OCI-LY7 (cell line): ENCODE results near the gene LRRC4C. TPM values are rescaled to one million over a fixed set of nuclear protein-coding genes. Genes with fewer than 3 reads are reported as not detected.

Experiments
- BruUV-seq: library from RNA; stranded (reverse); fragments of 400-500 nt; replicated peaks from 2 replicates; lab custom pipeline; 2021; lab: Mats Ljungman, UMichigan
- CTCF ChIA-PET: fragments of 300-600 bp; sonication (Branson Sonifier 250); formaldehyde crosslinking; loops from one replicate; lab custom pipeline; 2022; ENCODE audit warnings: antibody characterized with exemption; ENCODE audit not compliant: unreplicated experiment; lab: Charles Lee
- POLR2A ChIA-PET: fragments of 300-600 bp; sonication (Branson Sonifier 250); formaldehyde crosslinking; loops from one replicate; lab custom pipeline; 2022; ENCODE audit warnings: antibody characterized with exemption; lab: Charles Lee
- DNase-seq: peaks from one replicate; pipeline ENCODE4 v3.0.0-alpha.2; 2015; ENCODE audit warnings: low spot score
- H2AFZ ChIP-seq: fragments of 200-600 bp; sonication (generic), shearing (Covaris generic); 2 replicates; pipeline ENCODE4 v1.6.1; 2014; ENCODE audit warnings: mild to moderate bottlenecking, antibody characterized with exemption, low read length, moderate library complexity
- H3K27ac ChIP-seq: fragments of 200-600 bp; sonication (generic); 2 replicates; pipeline ENCODE4 v1.5.1; 2014; ENCODE audit warnings: mixed run types, low read depth, mild to moderate bottlenecking, moderate library complexity, low read length, inconsistent platforms; ENCODE audit not compliant: poor library complexity, severe bottlenecking
- H3K36me3 ChIP-seq: fragments of 200-600 bp; sonication (generic); 2 replicates; pipeline ENCODE4 v1.6.1; 2014; ENCODE audit warnings: mild to moderate bottlenecking, antibody characterized with exemption, low read length, moderate library complexity, mixed read lengths; ENCODE audit not compliant: insufficient read depth
- H3K4me1 ChIP-seq: fragments of 200-600 bp; sonication (generic); 2 replicates; pipeline ENCODE4 v1.5.1; 2014; ENCODE audit warnings: mild to moderate bottlenecking, low read length; ENCODE audit not compliant: insufficient read depth, poor library complexity, severe bottlenecking
- H3K4me2 ChIP-seq: fragments of 200-600 bp; sonication (generic); 2 replicates; pipeline ENCODE4 v1.6.1; 2014; ENCODE audit warnings: mild to moderate bottlenecking, low read length
- H3K4me3 ChIP-seq: fragments of 200-600 bp; sonication (generic); 2 replicates; pipeline ENCODE4 v1.5.1; 2014; ENCODE audit warnings: mild to moderate bottlenecking, low read depth, low read length; ENCODE audit not compliant: poor library complexity, severe bottlenecking
- H3K79me2 ChIP-seq: fragments of 200-600 bp; sonication (generic); 2 replicates; pipeline ENCODE4 v1.6.1; 2016; ENCODE audit warnings: low read depth, mild to moderate bottlenecking, low read length, moderate library complexity, mixed read lengths; ENCODE audit not compliant: insufficient read depth
- H3K9me2 ChIP-seq: fragments of 200-600 bp; sonication (generic); 2 replicates; pipeline ENCODE4 v1.6.1; 2016; ENCODE audit warnings: mild to moderate bottlenecking, low read length, mixed read lengths; ENCODE audit not compliant: insufficient read depth
- H3K9me3 ChIP-seq: fragments of 200-600 bp; sonication (generic); 2 replicates; pipeline ENCODE4 v1.6.1; 2014; ENCODE audit warnings: mild to moderate bottlenecking, mixed run types, low read length, mixed read lengths
- H4K20me1 ChIP-seq: fragments of 200-600 bp; sonication (generic); 2 replicates; pipeline ENCODE4 v1.6.1; 2014; ENCODE audit warnings: mild to moderate bottlenecking, antibody characterized with exemption, low read length, moderate library complexity, mixed read lengths; ENCODE audit not compliant: insufficient read depth
- CTCF ChIP-seq: fragments of 200-600 bp; sonication (generic); conservative IDR thresholded peaks from 2 replicates; pipeline ENCODE4 v1.5.1; 2014; ENCODE audit warnings: mild to moderate bottlenecking, antibody characterized with exemption, low read length, moderate library complexity, mixed read lengths
- EZH2phosphoT487 ChIP-seq: fragments of 200-600 bp; sonication (generic); IDR thresholded peaks from 2 replicates; pipeline ENCODE4 v1.6.1; 2018; ENCODE audit warnings: low read depth, borderline replicate concordance, mild to moderate bottlenecking, mixed run types, antibody characterized with exemption, low read length, moderate library complexity, mixed read lengths
- intact Hi-C: fragments of 100-400 bp; cut with micrococcal nuclease; formaldehyde crosslinking; loops from one replicate; pipeline ENCODE4 v1.10.0; 2022; ENCODE audit not compliant: unreplicated experiment
- total RNA-seq, 2 experiments: library from RNA; depleted of rRNA in 1 of 2; stranded (reverse); fragments of >200 nt in 1 of 2; shearing (Covaris generic) in 1 of 2; gene quantifications; 2 replicates each; pipeline ENCODE4 v1.2.3, GENCODE V29; 2014 to 2022

LRRC4C gene
- total RNA-seq, 2 experiments from 2014 or later = not detected

- H4K20me1 ChIP-seq = no peaks in the 10 kb centered on the region
- H3K9me2 ChIP-seq = no peaks in the 10 kb centered on the region
- no TSS peak for BruUV-seq
- no peak overlapping the region for H3K4me3 ChIP-seq
- no peak overlapping the region for H3K27ac ChIP-seq
- no peak overlapping the region for H2AFZ ChIP-seq
- CTCF ChIA-PET = no interaction called here
- H3K9me3 ChIP-seq = no peaks in the 10 kb centered on the region
- TF ChIP-seq EZH2phosphoT487 (no peak), CTCF (no peak)
- no peaks in the 10 kb centered on the region for H3K4me1 ChIP-seq
- intact Hi-C loops = no loop called here
- no peaks in the 10 kb centered on the region for H3K36me3 ChIP-seq
- H3K79me2 ChIP-seq = no peaks in the 10 kb centered on the region
- POLR2A ChIA-PET = no interaction called here
- no peak overlapping the region for H3K4me2 ChIP-seq
- DNase-seq = no peak
Observed at GRCh38 chr11:40290171-40290631, 1169.3 kb downstream of the LRRC4C start.

DNA sequence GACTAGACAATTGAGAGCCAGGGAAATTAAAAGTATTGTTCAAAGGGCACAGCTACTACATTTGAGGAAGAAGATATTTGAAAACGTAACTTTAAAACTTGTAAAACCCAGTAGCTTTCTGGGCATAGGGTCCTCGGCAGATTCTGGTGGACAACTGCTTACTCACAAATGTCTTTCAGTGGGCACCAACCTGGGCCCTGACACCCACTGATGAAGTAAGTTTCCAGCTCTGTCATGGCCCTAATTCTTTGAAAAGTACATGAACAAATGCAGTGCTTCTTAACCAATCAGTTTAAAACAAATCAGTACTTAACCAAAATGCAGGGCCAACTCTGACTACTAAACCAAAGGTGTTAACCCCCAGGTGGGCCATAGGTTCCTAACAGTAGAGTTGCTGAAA lies 1170.1 kb downstream of the LRRC4C start:
- Histone ChIP-seq H3K4me1 (no peaks in the 10 kb centered on the region), H3K36me3 (no peaks in the 10 kb centered on the region), H3K79me2 (no peaks in the 10 kb centered on the region), H3K4me2 (no peak overlapping the region), H3K9me2 (no peaks in the 10 kb centered on the region), H3K9me3 (no peaks in the 10 kb centered on the region), H4K20me1 (no peaks in the 10 kb centered on the region), H3K27ac (no peak overlapping the region), H3K4me3 (no peak overlapping the region), H2AFZ (no peak overlapping the region)
- ChIA-PET POLR2A (no interaction called here), CTCF (no interaction called here)
- no peak for DNase-seq
- no peak for TF ChIP-seq CTCF
- no peak for TF ChIP-seq EZH2phosphoT487
- no TSS peak for BruUV-seq
- intact Hi-C loops = no loop called here

GRCh38 chr11:40287916-40288803 lies 1171.3 kb downstream of the LRRC4C start:
- DNase-seq = no peak
- intact Hi-C loops = no loop called here
- POLR2A ChIA-PET = no interaction called here
- H3K4me3 ChIP-seq = no peak overlapping the region
- H4K20me1 ChIP-seq = no peaks in the 10 kb centered on the region
- H3K27ac ChIP-seq = no peak overlapping the region
- H3K9me2 ChIP-seq = no peaks in the 10 kb centered on the region
- H3K9me3 ChIP-seq = no peaks in the 10 kb centered on the region
- no peaks in the 10 kb centered on the region for H3K36me3 ChIP-seq
- BruUV-seq = no TSS peak
- CTCF ChIA-PET = no interaction called here
- H3K79me2 ChIP-seq = no peaks in the 10 kb centered on the region
- no peak overlapping the region for H2AFZ ChIP-seq
- H3K4me1 ChIP-seq = no peaks in the 10 kb centered on the region
- TF ChIP-seq CTCF = no peak
- no peak for TF ChIP-seq EZH2phosphoT487
- H3K4me2 ChIP-seq = no peak overlapping the region
